ENCODE data around the gene GRAP2.

GRAP2 gene

DNA sequence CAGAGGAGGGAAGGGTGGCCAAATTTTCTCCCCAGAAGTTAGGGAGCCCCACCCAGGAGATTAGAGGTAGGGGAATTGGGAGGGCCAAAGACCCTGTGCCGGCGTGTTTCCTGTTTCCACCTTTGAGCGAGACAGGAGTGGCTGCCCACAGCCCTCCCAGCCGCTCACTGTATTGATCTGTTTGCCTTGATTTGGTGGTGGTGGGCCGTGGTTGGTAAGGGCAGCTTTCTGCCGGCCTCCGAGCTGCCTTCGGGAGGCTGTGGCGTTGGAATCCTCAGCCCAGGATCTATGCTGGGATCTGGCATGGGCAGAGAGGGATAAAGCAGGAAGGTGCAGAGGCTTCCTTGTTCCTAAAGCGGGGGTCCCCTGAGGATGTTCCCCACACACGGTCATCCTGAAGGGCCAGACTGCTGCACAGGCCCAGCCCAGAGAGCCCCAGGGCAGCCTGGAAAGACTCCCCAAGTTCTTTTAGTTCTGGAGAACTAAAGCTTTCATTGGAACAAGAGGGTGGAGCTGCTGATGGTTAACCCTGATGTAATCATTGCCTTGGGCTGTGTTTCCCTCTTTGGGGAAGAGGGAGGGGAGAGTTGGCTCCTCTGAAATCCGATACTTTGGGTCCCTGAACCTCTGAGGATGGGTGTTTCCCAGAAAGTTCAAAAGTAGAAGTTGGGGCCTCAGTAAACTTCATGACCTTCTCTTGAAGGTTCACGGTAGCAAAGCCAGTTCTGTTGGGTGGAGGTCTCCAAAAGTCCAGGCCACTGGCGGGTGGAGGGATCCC is 101.1 kb downstream of the GRAP2 start:
- DNase-seq (ENCODE audit: low read depth) = no peak
- H3K4me3 ChIP-seq (ENCODE audit: low read length) = no peak overlapping the region
- TF ChIP-seq, protein P1, sequence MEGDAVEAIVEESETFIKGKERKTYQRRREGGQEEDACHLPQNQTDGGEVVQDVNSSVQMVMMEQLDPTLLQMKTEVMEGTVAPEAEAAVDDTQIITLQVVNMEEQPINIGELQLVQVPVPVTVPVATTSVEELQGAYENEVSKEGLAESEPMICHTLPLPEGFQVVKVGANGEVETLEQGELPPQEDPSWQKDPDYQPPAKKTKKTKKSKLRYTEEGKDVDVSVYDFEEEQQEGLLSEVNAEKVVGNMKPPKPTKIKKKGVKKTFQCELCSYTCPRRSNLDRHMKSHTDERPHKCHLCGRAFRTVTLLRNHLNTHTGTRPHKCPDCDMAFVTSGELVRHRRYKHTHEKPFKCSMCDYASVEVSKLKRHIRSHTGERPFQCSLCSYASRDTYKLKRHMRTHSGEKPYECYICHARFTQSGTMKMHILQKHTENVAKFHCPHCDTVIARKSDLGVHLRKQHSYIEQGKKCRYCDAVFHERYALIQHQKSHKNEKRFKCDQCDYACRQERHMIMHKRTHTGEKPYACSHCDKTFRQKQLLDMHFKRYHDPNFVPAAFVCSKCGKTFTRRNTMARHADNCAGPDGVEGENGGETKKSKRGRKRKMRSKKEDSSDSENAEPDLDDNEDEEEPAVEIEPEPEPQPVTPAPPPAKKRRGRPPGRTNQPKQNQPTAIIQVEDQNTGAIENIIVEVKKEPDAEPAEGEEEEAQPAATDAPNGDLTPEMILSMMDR (conservative IDR thresholded peaks at IDR 0.05; ENCODE audit: low read length) = no peak

DNA sequence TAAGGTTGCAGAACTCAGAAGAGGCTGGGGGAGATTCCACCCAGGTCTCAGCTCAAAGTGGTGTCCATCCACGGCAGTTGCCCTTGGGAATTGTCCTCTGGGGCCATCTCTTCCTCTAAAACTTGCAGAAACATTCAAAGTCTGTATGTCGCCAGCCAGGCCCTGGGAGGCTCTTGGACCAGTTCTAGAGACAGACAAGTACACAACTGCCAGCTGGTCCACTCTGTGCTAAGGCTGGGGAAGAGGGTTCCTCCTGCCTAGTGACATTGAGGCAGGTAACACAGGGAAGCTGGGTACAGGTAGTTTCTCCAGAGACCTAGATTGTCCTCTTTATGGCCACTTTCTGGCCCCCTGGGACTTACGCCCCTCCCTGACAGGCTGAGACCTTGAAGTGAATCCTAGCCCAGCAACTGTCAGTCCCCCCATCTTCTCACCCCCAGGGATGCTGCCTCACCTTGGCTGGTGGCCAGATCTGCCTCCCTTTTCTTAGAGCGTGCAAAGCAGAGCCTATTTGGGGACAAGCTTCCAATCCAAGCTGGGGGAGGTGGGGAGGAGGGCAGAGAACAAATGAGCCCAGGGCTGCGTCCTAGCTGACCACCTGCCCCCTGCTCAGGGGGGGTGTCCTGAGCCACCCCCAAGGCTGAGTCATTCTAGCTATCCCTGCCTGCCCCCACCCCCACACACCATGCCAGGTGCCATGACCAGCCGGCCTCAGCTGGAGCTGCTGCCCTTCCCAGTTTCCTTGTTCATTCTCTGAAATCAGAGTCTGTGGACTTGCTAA is 102.2 kb downstream of the GRAP2 start:
- no peak for DNase-seq (ENCODE audit: low read depth)
- H3K4me3 ChIP-seq (ENCODE audit: low read length) = no peak overlapping the region
- TF ChIP-seq, protein P1 (conservative IDR thresholded peaks at IDR 0.05; ENCODE audit: low read length) = no peak

DNA sequence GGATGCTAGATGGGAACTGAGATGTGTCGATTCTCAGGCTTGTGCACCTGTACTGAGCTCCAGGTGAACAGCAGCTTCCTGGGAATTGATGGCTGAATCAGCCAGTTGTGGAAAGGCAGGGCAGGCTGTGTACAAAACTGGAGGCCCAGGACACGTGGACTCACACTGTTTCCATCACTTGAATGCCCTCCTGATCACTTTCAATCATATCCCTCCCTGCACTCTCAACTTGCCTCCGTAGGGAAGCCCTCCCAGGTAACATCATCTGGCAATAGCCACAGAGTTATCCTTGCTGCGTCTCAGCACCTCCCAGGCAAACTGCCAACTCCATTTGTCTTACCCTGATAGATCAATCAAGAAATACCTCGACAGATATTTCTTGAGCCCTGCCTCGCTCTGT is 104.0 kb downstream of the GRAP2 start:
- TF ChIP-seq, protein P1 (conservative IDR thresholded peaks at IDR 0.05; ENCODE audit: low read length) = no peak
- H3K4me3 ChIP-seq (ENCODE audit: low read length) = no peak overlapping the region
- DNase-seq (ENCODE audit: low read depth) = no peak

DNA sequence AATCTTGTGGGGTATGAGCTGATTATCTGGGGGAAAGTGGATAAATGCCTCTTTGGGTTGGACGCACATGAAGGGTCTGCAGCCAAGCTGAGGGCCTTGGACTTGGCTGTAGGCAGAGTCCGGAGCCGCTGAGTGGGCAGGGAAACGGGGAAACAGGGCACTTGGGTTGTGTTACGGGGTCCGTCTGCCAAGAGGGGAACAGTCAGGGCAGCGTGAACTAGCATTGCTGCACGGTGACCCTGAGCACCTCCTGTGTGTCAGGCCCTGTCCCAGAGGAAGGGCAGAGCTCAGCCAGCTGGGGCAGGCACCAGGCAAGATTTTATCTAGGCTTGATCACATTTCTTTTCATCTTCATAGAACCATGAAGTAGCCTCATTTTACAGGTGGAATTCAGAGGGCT is 105.8 kb downstream of the GRAP2 start:
- DNase-seq (ENCODE audit: low read depth) = no peak
- TF ChIP-seq, protein P1 (conservative IDR thresholded peaks at IDR 0.05; ENCODE audit: low read length) = no peak
- H3K4me3 ChIP-seq (ENCODE audit: low read length) = no peak overlapping the region

DNA sequence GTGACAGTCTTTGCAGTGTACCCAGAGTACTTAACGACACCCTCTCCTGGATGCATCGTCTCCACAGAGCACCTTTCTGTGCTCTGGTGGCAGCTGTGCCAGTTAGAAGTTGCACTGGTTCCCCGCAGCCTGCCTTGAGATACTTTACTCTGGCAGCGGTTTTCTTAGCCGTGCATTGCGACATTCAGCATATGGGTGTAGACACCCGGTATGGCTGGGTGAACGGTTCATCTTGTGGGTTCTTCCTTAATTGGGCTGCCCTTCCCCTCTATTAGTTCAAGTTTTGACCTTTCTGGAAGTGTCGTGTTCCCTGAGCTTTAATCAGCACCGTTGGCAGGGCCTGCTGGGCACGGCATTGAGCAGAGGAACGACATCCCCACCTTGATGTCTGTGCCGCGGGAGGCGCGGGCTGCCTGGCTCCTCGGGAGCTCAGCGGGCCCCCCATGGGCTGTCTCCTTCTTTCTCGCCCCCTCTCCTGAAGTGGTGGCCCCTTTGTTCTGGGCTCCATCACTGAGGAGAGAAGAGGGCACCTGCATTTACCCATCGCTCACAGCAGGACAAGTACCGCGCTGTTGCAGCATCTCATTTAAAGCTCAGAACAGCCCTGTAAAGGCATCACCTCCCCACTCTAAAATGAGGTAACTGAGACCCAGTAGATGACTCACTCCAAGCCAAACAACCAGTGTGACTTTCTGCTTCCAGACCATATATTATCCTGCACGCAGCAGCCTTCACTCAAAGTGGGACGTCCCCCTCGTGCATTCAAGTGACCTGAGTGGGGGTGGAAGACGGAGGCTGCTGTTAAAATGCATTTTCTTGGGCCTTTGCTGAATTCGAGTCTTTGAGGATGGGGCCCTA is 107.2 kb downstream of the GRAP2 start:
- no peak overlapping the region for H3K4me3 ChIP-seq (ENCODE audit: low read length)
- TF ChIP-seq, protein P1 (conservative IDR thresholded peaks at IDR 0.05; ENCODE audit: low read length) = no peak
- no peak for DNase-seq (ENCODE audit: low read depth)

DNA sequence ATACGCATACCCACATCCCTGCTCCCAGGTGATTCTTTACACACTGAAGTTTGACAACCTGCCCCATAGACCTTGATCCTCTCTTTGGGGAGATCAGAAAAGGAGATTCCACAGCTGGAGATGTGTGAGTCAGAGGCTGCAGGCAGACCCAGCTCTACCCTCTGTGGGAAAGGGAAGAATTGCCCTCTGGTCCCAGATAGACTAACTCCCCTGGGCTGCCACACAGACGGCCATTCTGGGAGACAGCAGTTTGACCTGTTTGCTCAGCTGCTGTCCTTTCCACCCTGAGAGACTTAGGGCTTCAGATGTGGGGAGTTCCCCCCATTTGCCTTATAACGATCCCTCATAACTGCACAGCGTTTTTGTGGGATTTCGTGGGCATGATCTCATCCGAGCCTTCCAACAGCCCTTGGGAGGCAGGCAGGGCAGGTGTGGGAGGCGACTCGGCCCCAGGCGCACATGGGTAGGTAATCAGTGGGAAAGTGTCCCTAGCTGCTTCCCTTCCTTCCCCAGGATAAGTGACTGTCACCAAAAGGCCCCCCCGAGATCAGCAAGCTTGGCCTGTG is 107.9 kb downstream of the GRAP2 start:
- no peak overlapping the region for H3K4me3 ChIP-seq (ENCODE audit: low read length)
- TF ChIP-seq, protein P1 (conservative IDR thresholded peaks at IDR 0.05; ENCODE audit: low read length) = no peak

More for the DNA sequence above, 107.9 kb downstream of the GRAP2 start:
- DNase-seq (ENCODE audit: low read depth) = no peak
